RWPE2 (cell line): Measurements from ENCODE around the gene PIGT.

ENCODE experiments used
- ATAC-seq: fragments of 200-7000 bp; cut with Tn5 transposase; 3 replicates; pipeline ENCODE4 v1.9.1; 2021; ENCODE audit warnings: low read depth
- DNase-seq: peaks from one replicate; pipeline ENCODE4 v3.0.0-alpha.2; 2020; ENCODE audit warnings: low spot score
- H3K27ac ChIP-seq: fragments of 450-650 bp; 2 replicates; pipeline ENCODE4 v1.5.1; 2017; ENCODE audit warnings: mild to moderate bottlenecking; ENCODE audit not compliant: poor library complexity, severe bottlenecking
- H3K27me3 ChIP-seq: fragments of 250-450 bp; sonication (Bioruptor Pico); 2 replicates; pipeline ENCODE4 v1.5.1; 2021; ENCODE audit warnings: mild to moderate bottlenecking, moderate library complexity; ENCODE audit not compliant: insufficient read depth, poor library complexity, severe bottlenecking
- H3K36me3 ChIP-seq: fragments of 250-450 bp; sonication (Bioruptor Pico); 2 replicates; pipeline ENCODE4 v1.5.1; 2020; ENCODE audit warnings: low read depth, mild to moderate bottlenecking, moderate library complexity
- H3K4me1 ChIP-seq: fragments of 250-450 bp; sonication (Bioruptor Pico); 2 replicates; pipeline ENCODE4 v1.5.1; 2021; ENCODE audit warnings: mild to moderate bottlenecking, moderate library complexity; ENCODE audit not compliant: insufficient read depth, poor library complexity, severe bottlenecking
- H3K4me3 ChIP-seq: fragments of 250-450 bp; sonication (Bioruptor Pico); 2 replicates; pipeline ENCODE4 v1.5.1; 2021; ENCODE audit warnings: mild to moderate bottlenecking, moderate library complexity; ENCODE audit not compliant: severe bottlenecking
- H3K9me3 ChIP-seq: fragments of 250-450 bp; sonication (Bioruptor Pico); 2 replicates; pipeline ENCODE4 v1.5.1; 2021; ENCODE audit warnings: mild to moderate bottlenecking, moderate library complexity; ENCODE audit not compliant: severe bottlenecking
- TF ChIP-seq, protein P1 (sequence below): fragments of 450-650 bp; IDR thresholded peaks from one replicate; pipeline ENCODE4 v1.5.1; 2017; ENCODE audit warnings: mild to moderate bottlenecking, moderate library complexity; ENCODE audit not compliant: poor library complexity, severe bottlenecking

PIGT gene

DNA sequence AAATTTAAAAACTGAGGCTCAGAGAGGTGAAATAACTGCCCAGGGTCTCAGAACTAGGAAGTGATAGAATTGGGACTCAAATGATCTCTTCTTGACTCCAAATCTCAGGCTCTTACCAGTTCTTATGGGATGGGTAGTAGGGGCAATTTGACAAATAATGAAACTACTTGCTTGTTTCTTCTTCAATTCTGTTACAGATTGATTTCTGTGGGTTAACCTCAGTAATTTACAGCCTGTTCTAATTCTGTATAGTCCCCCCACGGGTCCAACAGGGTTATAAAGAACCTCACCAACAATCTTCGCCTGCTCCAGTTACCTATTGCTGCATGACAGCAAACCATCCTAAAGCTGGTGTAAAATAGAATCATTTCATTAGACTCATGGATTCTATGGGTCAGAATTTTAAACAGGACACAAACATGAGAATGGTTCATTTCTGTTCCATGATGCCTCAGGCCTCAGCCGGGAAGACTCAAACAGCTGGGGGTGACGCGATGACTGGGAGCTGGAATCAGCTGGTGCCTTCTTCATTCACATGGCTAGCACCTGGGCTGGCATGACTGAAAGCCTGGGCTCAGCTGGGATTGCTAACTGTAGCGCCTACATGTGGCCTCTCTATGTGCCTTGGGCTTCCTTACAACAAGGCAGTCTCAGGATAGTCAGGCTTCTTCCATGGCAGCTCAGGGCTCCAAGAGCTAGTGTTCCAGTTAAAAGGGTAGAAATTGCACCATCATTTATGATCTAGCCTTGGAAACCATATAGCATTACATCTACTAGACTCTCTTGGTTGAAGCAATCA lies 47.0 kb downstream of the PIGT start:
- H3K27me3 ChIP-seq: peaks cover 51% of the 10 kb centered on the region
- DNase-seq (no peak), ATAC-seq (no peak)
- no peak overlapping the region for H3K4me3 ChIP-seq
- TF ChIP-seq, protein P1, sequence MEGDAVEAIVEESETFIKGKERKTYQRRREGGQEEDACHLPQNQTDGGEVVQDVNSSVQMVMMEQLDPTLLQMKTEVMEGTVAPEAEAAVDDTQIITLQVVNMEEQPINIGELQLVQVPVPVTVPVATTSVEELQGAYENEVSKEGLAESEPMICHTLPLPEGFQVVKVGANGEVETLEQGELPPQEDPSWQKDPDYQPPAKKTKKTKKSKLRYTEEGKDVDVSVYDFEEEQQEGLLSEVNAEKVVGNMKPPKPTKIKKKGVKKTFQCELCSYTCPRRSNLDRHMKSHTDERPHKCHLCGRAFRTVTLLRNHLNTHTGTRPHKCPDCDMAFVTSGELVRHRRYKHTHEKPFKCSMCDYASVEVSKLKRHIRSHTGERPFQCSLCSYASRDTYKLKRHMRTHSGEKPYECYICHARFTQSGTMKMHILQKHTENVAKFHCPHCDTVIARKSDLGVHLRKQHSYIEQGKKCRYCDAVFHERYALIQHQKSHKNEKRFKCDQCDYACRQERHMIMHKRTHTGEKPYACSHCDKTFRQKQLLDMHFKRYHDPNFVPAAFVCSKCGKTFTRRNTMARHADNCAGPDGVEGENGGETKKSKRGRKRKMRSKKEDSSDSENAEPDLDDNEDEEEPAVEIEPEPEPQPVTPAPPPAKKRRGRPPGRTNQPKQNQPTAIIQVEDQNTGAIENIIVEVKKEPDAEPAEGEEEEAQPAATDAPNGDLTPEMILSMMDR: no peak
- no peak overlapping the region for H3K27ac ChIP-seq
- H3K36me3 ChIP-seq: no peaks in the 10 kb centered on the region
- H3K4me1 ChIP-seq: no peaks in the 10 kb centered on the region
- H3K9me3 ChIP-seq: no peaks in the 10 kb centered on the region

DNA sequence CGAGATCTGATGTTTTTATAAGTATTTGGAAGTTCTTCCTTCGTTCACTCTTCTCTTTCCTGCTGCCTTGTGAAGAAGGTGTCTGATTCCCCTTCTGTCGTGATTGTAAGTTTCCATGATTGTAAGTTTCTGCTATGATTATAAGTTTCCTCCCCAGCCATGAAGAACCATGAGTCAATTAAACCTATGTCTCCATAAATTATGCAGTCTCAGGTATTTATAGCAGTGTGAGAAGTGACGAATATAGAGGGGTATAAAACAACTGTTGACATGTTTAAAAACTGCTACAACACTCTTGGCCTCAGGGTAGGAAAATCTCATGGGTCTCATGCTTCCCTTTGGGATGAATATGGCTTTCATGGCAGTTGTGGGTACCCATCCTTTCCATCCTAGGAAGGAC lies 47.8 kb downstream of the PIGT start:
- DNase-seq (no peak), ATAC-seq (no peak)
- H3K4me3 ChIP-seq: no peak overlapping the region
- no peaks in the 10 kb centered on the region for H3K4me1 ChIP-seq
- H3K27me3 ChIP-seq: peaks cover 54% of the 10 kb centered on the region
- no peak overlapping the region for H3K27ac ChIP-seq
- H3K9me3 ChIP-seq: no peaks in the 10 kb centered on the region
- TF ChIP-seq, protein P1: no peak
- no peaks in the 10 kb centered on the region for H3K36me3 ChIP-seq

- no peaks in the 10 kb centered on the region for H3K9me3 ChIP-seq
- ATAC-seq (0 out of 3 replicates have a peak, but pooled peaks have one; percentile 5), DNase-seq (peak; percentile 45)
- TF ChIP-seq, protein P1: no peak
- H3K27me3 ChIP-seq: peaks cover 73% of the 10 kb centered on the region
- H3K4me3 ChIP-seq: no peak overlapping the region
- H3K27ac ChIP-seq: no peak overlapping the region
- H3K4me1 ChIP-seq: no peaks in the 10 kb centered on the region
- no peaks in the 10 kb centered on the region for H3K36me3 ChIP-seq
Observed at GRCh38 chr20:45465491-45466266, 49.7 kb downstream of the PIGT start.

- ATAC-seq: no peak
- no peak overlapping the region for H3K27ac ChIP-seq
- no peak for DNase-seq
- H3K4me1 ChIP-seq: no peaks in the 10 kb centered on the region
- H3K9me3 ChIP-seq: no peaks in the 10 kb centered on the region
- TF ChIP-seq, protein P1: no peak
- peaks cover 85% of the 10 kb centered on the region for H3K27me3 ChIP-seq
- H3K36me3 ChIP-seq: no peaks in the 10 kb centered on the region
- no peak overlapping the region for H3K4me3 ChIP-seq
Observed at GRCh38 chr20:45467172-45467571, 51.2 kb downstream of the PIGT start.
